ENCODE results near the gene RPS18.

RPS18 gene

GRCh38 chr6:33289784-33290315, 18.0 kb downstream of the RPS18 start:
- no peak for DNase-seq (ENCODE audit: low spot score)

GRCh38 chr6:33290459-33290858, 18.6 kb downstream of the RPS18 start:
- no peak for DNase-seq (ENCODE audit: low spot score)

- DNase-seq (ENCODE audit: low spot score): no peak
Observed at GRCh38 chr6:33292996-33293682, 21.3 kb downstream of the RPS18 start.

- DNase-seq (ENCODE audit: low spot score): no peak
Observed at GRCh38 chr6:33294086-33294823, 22.4 kb downstream of the RPS18 start.

GRCh38 chr6:33295621-33296369, 23.9 kb downstream of the RPS18 start:
- DNase-seq (ENCODE audit: low spot score): no peak

GRCh38 chr6:33296797-33297405, 25.0 kb downstream of the RPS18 start:
- DNase-seq (ENCODE audit: low spot score): no peak

- no peak for DNase-seq (ENCODE audit: low spot score)
Observed at GRCh38 chr6:33297406-33297955, 25.6 kb downstream of the RPS18 start.

- peak; percentile 89 for DNase-seq (ENCODE audit: low spot score)
Observed at GRCh38 chr6:33297956-33298772, 26.3 kb downstream of the RPS18 start.

GRCh38 chr6:33298773-33299236, 26.9 kb downstream of the RPS18 start, which contains the start of gene RGL2:
TSS of gene RGL2 (minus strand) at chr6:33298942. CDS start at chr6:33298610, 332 bp downstream.
- DNase-seq (ENCODE audit: low spot score): peak; percentile 68

GRCh38 chr6:33299237-33299944, 27.5 kb downstream of the RPS18 start:
- peak; percentile 95 for DNase-seq (ENCODE audit: low spot score)

- no peak for DNase-seq (ENCODE audit: low spot score)
Observed at GRCh38 chr6:33301877-33302276, 30.0 kb downstream of the RPS18 start.

GRCh38 chr6:33304216-33304615, 32.3 kb downstream of the RPS18 start:
- DNase-seq (ENCODE audit: low spot score): no peak

- DNase-seq (ENCODE audit: low spot score): no peak
Observed at GRCh38 chr6:33305052-33305451, 33.2 kb downstream of the RPS18 start.

- no peak for DNase-seq (ENCODE audit: low spot score)
Observed at GRCh38 chr6:33306356-33306755, 34.5 kb downstream of the RPS18 start.

- DNase-seq (ENCODE audit: low spot score): peak; percentile 68
Observed at GRCh38 chr6:33312361-33313104, 40.7 kb downstream of the RPS18 start.

- peak; percentile 65 for DNase-seq (ENCODE audit: low spot score)
Observed at GRCh38 chr6:33313105-33313708, 41.3 kb downstream of the RPS18 start.

- peak; percentile 62 for DNase-seq (ENCODE audit: low spot score)
Observed at GRCh38 chr6:33313709-33314514, 42.0 kb downstream of the RPS18 start, which contains the start of gene TAPBP. TSS of gene TAPBP (minus strand) at chr6:33314078. CDS start at chr6:33314041, 37 bp downstream.

GRCh38 chr6:33314515-33314942, 42.7 kb downstream of the RPS18 start:
- DNase-seq (ENCODE audit: low spot score): peak; percentile 75

Measured in RKO (cell line).